NT2/D1 (cell line): ENCODE results near the gene MYO1D.

Source experiments
- SUZ12 ChIP-seq: IDR thresholded peaks from 2 replicates; pipeline ENCODE4 v1.6.1; 2011; ENCODE audit not compliant: insufficient read length, insufficient read depth; ENCODE audit errors: extremely low read depth
- YY1 ChIP-seq: IDR thresholded peaks from 2 replicates; pipeline ENCODE4 v1.6.1; 2011; ENCODE audit not compliant: insufficient read length, insufficient read depth

- TF ChIP-seq YY1 (no peak), SUZ12 (no peak)
These were observed 145.2 kb downstream of the MYO1D start for GRCh38 chr17:32731556-32732295.
